Iris pigment epithelial cell (primary cell): ENCODE measurements around the gene ASB1.

Experiments used
- DNase-seq: peaks from one replicate; pipeline ENCODE4 v3.0.0-alpha.2; 2011; ENCODE audit warnings: low read depth

The ASB1 gene

GRCh38 chr2:238467062-238467461 lies 40.3 kb downstream of the ASB1 start:
- DNase-seq: no peak

GRCh38 chr2:238467792-238468191 lies 41.1 kb downstream of the ASB1 start:
- DNase-seq: peak; percentile 12

GRCh38 chr2:238469155-238469554 lies 42.4 kb downstream of the ASB1 start:
- DNase-seq: no peak

GRCh38 chr2:238473014-238473413 lies 46.3 kb downstream of the ASB1 start:
- DNase-seq: no peak

GRCh38 chr2:238473523-238473922 lies 46.8 kb downstream of the ASB1 start:
- no peak for DNase-seq

GRCh38 chr2:238475034-238475433 lies 48.3 kb downstream of the ASB1 start:
- DNase-seq: no peak

- no peak for DNase-seq
Observed at GRCh38 chr2:238475566-238475965, 48.8 kb downstream of the ASB1 start.

- DNase-seq: no peak
Observed at GRCh38 chr2:238476258-238476657, 49.5 kb downstream of the ASB1 start.

- no peak for DNase-seq
Observed at GRCh38 chr2:238478216-238478615, 51.5 kb downstream of the ASB1 start.

GRCh38 chr2:238479847-238480246 lies 53.1 kb downstream of the ASB1 start:
- no peak for DNase-seq

GRCh38 chr2:238483021-238483420 lies 56.3 kb downstream of the ASB1 start:
- no peak for DNase-seq

- no peak for DNase-seq
Observed at GRCh38 chr2:238483656-238484055, 56.9 kb downstream of the ASB1 start.

- DNase-seq: no peak
Observed at GRCh38 chr2:238484522-238485452, 58.1 kb downstream of the ASB1 start.

- DNase-seq: no peak
Observed at GRCh38 chr2:238486123-238486848, 59.6 kb downstream of the ASB1 start.

GRCh38 chr2:238487134-238487533 lies 60.4 kb downstream of the ASB1 start:
- no peak for DNase-seq

- no peak for DNase-seq
Observed at GRCh38 chr2:238487652-238488346, 61.1 kb downstream of the ASB1 start.

- DNase-seq: no peak
Observed at GRCh38 chr2:238488347-238488826, 61.7 kb downstream of the ASB1 start.

- no peak for DNase-seq
Observed at GRCh38 chr2:238489431-238489830, 62.7 kb downstream of the ASB1 start.

- DNase-seq: no peak
Observed at GRCh38 chr2:238489896-238490295, 63.2 kb downstream of the ASB1 start.

- no peak for DNase-seq
Observed at GRCh38 chr2:238492840-238493239, 66.1 kb downstream of the ASB1 start.

- DNase-seq: no peak
Observed at GRCh38 chr2:238493411-238493810, 66.7 kb downstream of the ASB1 start.

GRCh38 chr2:238493880-238494572 lies 67.3 kb downstream of the ASB1 start:
- DNase-seq: no peak
